Kidney (tissue), 11 donors: ENCODE data around the gene GH1. TPM values are rescaled to one million over a fixed set of nuclear protein-coding genes. Genes with fewer than 3 reads are reported as not detected.
"Not testable (repeated sequence)": the region's sequence is repeated elsewhere in the genome, so short reads cannot be mapped to it uniquely, and the experiment has no call there.

Experiments
- DNase-seq, 5 donors: peaks; one replicate each; pipeline ENCODE4 v3.0.0-alpha.2; 2013 to 2020
- FAIRE-seq: peaks from 2 replicates; lab custom pipeline; 2012; peaks lifted over from hg19 to GRCh38; lab: Jason Lieb, UNC
- H3K27ac ChIP-seq, 2 donors: one replicate each; pipeline ENCODE4 v1.7.0; 2013; ENCODE audit warnings: low read depth in 2 of 2, low read length in 2 of 2, inconsistent platforms in 1 of 2
- H3K27me3 ChIP-seq: one replicate; pipeline ENCODE4 v1.7.1; 2013; ENCODE audit warnings: low read length, inconsistent platforms; ENCODE audit not compliant: control insufficient read depth, insufficient read depth
- H3K36me3 ChIP-seq, 3 donors: one replicate each; pipeline versions ENCODE4 v1.7.0 to v1.7.1; 2013; ENCODE audit warnings: low read length in 3 of 3, control low read depth in 1 of 3, inconsistent platforms in 1 of 3; ENCODE audit not compliant: insufficient read depth in 3 of 3, control insufficient read depth in 2 of 3
- H3K4me1 ChIP-seq, 3 donors: one replicate each; pipeline versions ENCODE4 v1.7.0 to v1.7.1; 2013; ENCODE audit warnings: low read length in 3 of 3, inconsistent platforms in 1 of 3, low read depth in 1 of 3; ENCODE audit not compliant: control insufficient read depth in 2 of 3, insufficient read depth in 2 of 3
- H3K4me3 ChIP-seq, 3 donors: one replicate each; pipeline versions ENCODE4 v1.7.0 to v1.8.1; 2013; ENCODE audit warnings: low read length in 3 of 3, control low read depth in 1 of 3, inconsistent platforms in 1 of 3
- H3K9ac ChIP-seq, 3 donors: one replicate each; pipeline versions ENCODE4 v1.7.0 to v1.7.1; 2013; ENCODE audit warnings: low read length in 3 of 3, control low read depth in 1 of 3, inconsistent platforms in 1 of 3
- H3K9me3 ChIP-seq, 3 donors: one replicate each; pipeline versions ENCODE4 v1.7.0 to v1.7.1; 2013; ENCODE audit warnings: low read length in 3 of 3, control low read depth in 1 of 3, inconsistent platforms in 1 of 3; ENCODE audit not compliant: control insufficient read depth in 2 of 3, insufficient read depth in 1 of 3
- intact Hi-C: fragments of 100-400 bp; cut with DNase I; formaldehyde crosslinking; loops from one replicate; pipeline ENCODE4 v1.11.1; 2022
- polyA plus RNA-seq: library from polyadenylated mRNA; stranded (reverse); fragments of 350-450 nt; fragmentation: Illumina TruSeq; extraction: RNeasy Lipid Tissue Mini Kit (QIAGEN cat#74804); gene quantifications from one replicate; pipeline ENCODE4 v1.2.3, GENCODE V29; 2014; ENCODE audit warnings: low read depth, low replicate concordance; ENCODE audit not compliant: insufficient read depth
- total RNA-seq: library from RNA; stranded (reverse); fragmentation: NEBNext Ultra II Directional; extraction: Animal tissue kit (Norgen Biotek cat#: 25700); gene quantifications from one replicate; pipeline ENCODE4 v1.2.1, GENCODE V29; 2021
- donor health status: control.
- donor health status: control.
- donor health status: DM: yes; HTN: yes; CAD: no.
- donor health status: Normal renal cell carcinoma (clear cell type).

The GH1 gene
- total and polyA plus RNA-seq, 2 donors from 2014 or later = not detected

GRCh38 chr17:63869491-63870291, 48.9 kb downstream of the GH1 start:
- H3K27ac ChIP-seq, FAIRE-seq, intact Hi-C loops, H3K9me3 ChIP-seq, H3K4me1 ChIP-seq, H3K36me3 ChIP-seq, H3K9ac ChIP-seq, H3K27me3 ChIP-seq, DNase-seq, H3K4me3 ChIP-seq: not testable (repeated sequence)

Other genes with a start within 250 kb of the GH1 start
- gene LIMD2, start 218.7 kb downstream of the GH1 start, total RNA-seq = 32.3 TPM
- gene LIMD2, start 218.7 kb downstream of the GH1 start, polyA plus RNA-seq = 11.5 TPM
- 38.9 TPM for gene STRADA, start 177.0 kb downstream of the GH1 start, total RNA-seq
- gene STRADA, start 177.0 kb downstream of the GH1 start, polyA plus RNA-seq = 25.7 TPM
- 83.1 TPM for gene CCDC47, start 145.2 kb downstream of the GH1 start, total RNA-seq
- gene CCDC47, start 145.2 kb downstream of the GH1 start, polyA plus RNA-seq = 50.9 TPM
- 104 TPM for gene DDX42, start 144.7 kb downstream of the GH1 start, total RNA-seq
- 38.6 TPM for gene DDX42, start 144.7 kb downstream of the GH1 start, polyA plus RNA-seq
- 145 TPM for gene PSMC5, start 91.4 kb downstream of the GH1 start, total RNA-seq
- gene PSMC5, start 91.4 kb downstream of the GH1 start, polyA plus RNA-seq = 247 TPM
- gene FTSJ3, start 91.2 kb downstream of the GH1 start, total RNA-seq = 38.7 TPM
- 23.7 TPM for gene FTSJ3, start 91.2 kb downstream of the GH1 start, polyA plus RNA-seq
- 65.1 TPM for gene SMARCD2, start 76.2 kb downstream of the GH1 start, total RNA-seq
- 39.9 TPM for gene SMARCD2, start 76.2 kb downstream of the GH1 start, polyA plus RNA-seq
- gene CSH2, start 45.2 kb downstream of the GH1 start, total RNA-seq = not detected
- not detected for gene CSH2, start 45.2 kb downstream of the GH1 start, polyA plus RNA-seq
- not detected for gene GH2, start 36.9 kb downstream of the GH1 start, total RNA-seq
- not detected for gene GH2, start 36.9 kb downstream of the GH1 start, polyA plus RNA-seq
- gene CSH1, start 22.3 kb downstream of the GH1 start, total RNA-seq = not detected
- not detected for gene CSH1, start 22.3 kb downstream of the GH1 start, polyA plus RNA-seq
- gene CSHL1, start 7.6 kb downstream of the GH1 start, total RNA-seq = not detected
- not detected for gene CSHL1, start 7.6 kb downstream of the GH1 start, polyA plus RNA-seq
- gene CD79B, start 13.5 kb upstream of the GH1 start, total RNA-seq = 11.4 TPM
- 5.2 TPM for gene CD79B, start 13.5 kb upstream of the GH1 start, polyA plus RNA-seq
- 3.4 TPM for gene SCN4A, start 54.1 kb upstream of the GH1 start, total RNA-seq
- gene SCN4A, start 54.1 kb upstream of the GH1 start, polyA plus RNA-seq = 0.19 TPM
- 4.4 TPM for gene PRR29, start 79.5 kb upstream of the GH1 start, total RNA-seq
- gene PRR29, start 79.5 kb upstream of the GH1 start, polyA plus RNA-seq = 1.2 TPM
- 38.8 TPM for gene ICAM2, start 101.8 kb upstream of the GH1 start, total RNA-seq
- 55.8 TPM for gene ICAM2, start 101.8 kb upstream of the GH1 start, polyA plus RNA-seq
- gene ERN1, start 211.3 kb upstream of the GH1 start, total RNA-seq = 37.0 TPM
- gene ERN1, start 211.3 kb upstream of the GH1 start, polyA plus RNA-seq = 2.8 TPM